Adipose tissue (tissue), 3 donors: ENCODE data around the gene U2SURP. TPM values are rescaled to one million over a fixed set of nuclear protein-coding genes. Genes with fewer than 3 reads are reported as not detected.

Source experiments
- H3K27ac ChIP-seq: one replicate; pipeline ENCODE4 v1.5.1; 2013; ENCODE audit warnings: low read depth, low read length
- WGBS, 3 donors: extraction: QIAGEN DNeasy Blood & Tissue Kit; methylation state at CpG; one replicate each; pipeline ENCODE4 v1.1.7; 2013; 5-methylcytosine and 5-hydroxymethylcytosine counted together
- polyA plus RNA-seq, 3 donors: library from polyadenylated mRNA; stranded (reverse); fragments of 200-250 nt; gene quantifications; one replicate each; pipeline ENCODE4 v1.2.3, GENCODE V29; 2013
- donor health status: healthy with polysubstance abuse.
- donor health status: Bipolar disorder and iron deficiency.
- donor health status: healthy.

Gene U2SURP
- polyA plus RNA-seq, result 10 to 100 TPM; 16.0 to 25.9 (median 25.1) TPM

GRCh38 chr3:143001369-143002082 is at the start of gene U2SURP:
Gene U2SURP (plus strand): TSS chr3:143001570. CDS start chr3:143001629, 59 bp downstream.
- 0% methylated on average over 55 of the region's 55 CpGs for WGBS, 3 donors
- H3K27ac ChIP-seq, result peak within 1 kb of the TSS; percentile 93

- H3K27ac ChIP-seq, result no peak overlapping the region
- 93 to 98% (median 93%) methylated on average over 2 of the region's 2 CpGs for WGBS, 3 donors
Observed at GRCh38 chr3:142951794-142952193, 49.6 kb upstream of the U2SURP start.

GRCh38 chr3:142952272-142953193 is 48.8 kb upstream of the U2SURP start:
- H3K27ac ChIP-seq, result no peak overlapping the region
- 70 to 81% (median 78%) methylated on average over 8 of the region's 8 CpGs for WGBS, 3 donors

GRCh38 chr3:142953443-142953842 is 47.9 kb upstream of the U2SURP start:
- 69 to 88% (median 84%) methylated on average over 3 of the region's 3 CpGs for WGBS, 3 donors
- no peak overlapping the region for H3K27ac ChIP-seq

- H3K27ac ChIP-seq, result no peak overlapping the region
- WGBS, 3 donors, result 57 to 75% (median 67%) methylated on average over 6 of the region's 6 CpGs
Observed at GRCh38 chr3:142958707-142959106, 42.7 kb upstream of the U2SURP start.

- 57 to 89% (median 88%) methylated on average over 1 of the region's 1 CpG for whole genome bisulfite sequencing, 3 donors
- no peak overlapping the region for H3K27ac ChIP-seq
Observed at GRCh38 chr3:142960322-142960850, 41.0 kb upstream of the U2SURP start.

GRCh38 chr3:142961539-142961938 is 39.8 kb upstream of the U2SURP start:
- H3K27ac ChIP-seq, result no peak overlapping the region
- 24 to 92% (median 90%) methylated on average over 2 of the region's 2 CpGs for WGBS, 3 donors

GRCh38 chr3:142962175-142962519 is 39.2 kb upstream of the U2SURP start:
- no peak overlapping the region for H3K27ac ChIP-seq
- 95 to 97% (median 97%) methylated on average over 19 of the region's 19 CpGs for WGBS, 3 donors

- WGBS, 3 donors, result 58 to 63% (median 59%) methylated on average over 61 to 63 of the region's 63 CpGs
- H3K27ac ChIP-seq, result no peak overlapping the region
Observed at GRCh38 chr3:142962520-142963233, 38.7 kb upstream of the U2SURP start.

- no peak overlapping the region for H3K27ac ChIP-seq
- WGBS, 3 donors, result 0 to 1% (median 1%) methylated on average over 27 to 35 of the region's 35 CpGs
Observed at GRCh38 chr3:142963234-142963515, 38.2 kb upstream of the U2SURP start.

GRCh38 chr3:142963516-142964448 is 37.6 kb upstream of the U2SURP start, which contains the start of gene PAQR9:
Gene PAQR9 (minus strand): TSS chr3:142963674. CDS start chr3:142963336, 338 bp downstream.
- 2% methylated on average over 91 to 117 of the region's 117 CpGs for WGBS, 3 donors
- H3K27ac ChIP-seq, result no peak within 1 kb of the TSS

- WGBS, 3 donors, result 56 to 83% (median 68%) methylated on average over 3 of the region's 3 CpGs
- H3K27ac ChIP-seq, result no peak overlapping the region
Observed at GRCh38 chr3:142965581-142965980, 35.8 kb upstream of the U2SURP start.

- WGBS, 3 donors, result 93 to 97% (median 96%) methylated on average over 2 of the region's 2 CpGs
- no peak overlapping the region for H3K27ac ChIP-seq
Observed at GRCh38 chr3:142966808-142967207, 34.6 kb upstream of the U2SURP start.

GRCh38 chr3:142968319-142969025 is 32.9 kb upstream of the U2SURP start:
- 84 to 91% (median 84%) methylated on average over 4 of the region's 4 CpGs for WGBS, 3 donors
- no peak overlapping the region for H3K27ac ChIP-seq

- no peak overlapping the region for H3K27ac ChIP-seq
- WGBS, 3 donors, result 75 to 87% (median 79%) methylated on average over 3 of the region's 3 CpGs
Observed at GRCh38 chr3:142971431-142971830, 29.9 kb upstream of the U2SURP start.

- H3K27ac ChIP-seq, result no peak overlapping the region
- 83 to 89% (median 88%) methylated on average over 7 of the region's 7 CpGs for WGBS, 3 donors
Observed at GRCh38 chr3:142972092-142972753, 29.1 kb upstream of the U2SURP start.
